ENCODE measurements around the gene ITGAV.

ITGAV gene

GRCh38 chr2:186716004-186716403, 126.1 kb downstream of the ITGAV start:
- no peak overlapping the region for H3K9ac ChIP-seq (ENCODE audit: low read depth, low read length)
- no peaks in the 10 kb centered on the region for H3K9me3 ChIP-seq (ENCODE audit: control insufficient read depth, insufficient read depth, low read length)
- no peaks in the 10 kb centered on the region for H3K36me3 ChIP-seq (ENCODE audit: insufficient read depth, low read length)
- H3K4me1 ChIP-seq (ENCODE audit: insufficient read depth, low read length), result peaks cover 25% of the 10 kb centered on the region

DNA sequence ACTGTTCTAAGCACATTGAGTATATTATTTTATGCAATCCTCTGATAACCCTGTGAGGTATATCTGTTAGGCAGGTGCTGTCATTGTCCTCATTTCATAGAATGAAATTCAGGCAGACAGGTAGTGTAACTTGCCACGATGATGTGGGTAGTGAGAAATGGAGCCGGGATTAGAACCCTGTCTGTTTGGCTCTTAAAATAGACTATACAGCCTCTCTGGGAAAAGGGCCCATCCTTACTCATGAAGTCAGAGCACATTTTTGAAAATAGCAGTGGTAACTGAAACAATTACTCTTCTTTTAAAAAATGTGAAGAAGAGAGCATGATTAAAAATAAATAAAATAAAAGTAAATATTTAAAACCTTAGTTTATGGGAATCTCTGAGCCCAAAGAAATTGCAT, 127.0 kb downstream of the ITGAV start:
- H3K4me1 ChIP-seq (ENCODE audit: insufficient read depth, low read length), result peaks cover 25% of the 10 kb centered on the region
- H3K9ac ChIP-seq (ENCODE audit: low read depth, low read length), result no peak overlapping the region
- H3K36me3 ChIP-seq (ENCODE audit: insufficient read depth, low read length), result no peaks in the 10 kb centered on the region
- H3K9me3 ChIP-seq (ENCODE audit: control insufficient read depth, insufficient read depth, low read length), result no peaks in the 10 kb centered on the region

DNA sequence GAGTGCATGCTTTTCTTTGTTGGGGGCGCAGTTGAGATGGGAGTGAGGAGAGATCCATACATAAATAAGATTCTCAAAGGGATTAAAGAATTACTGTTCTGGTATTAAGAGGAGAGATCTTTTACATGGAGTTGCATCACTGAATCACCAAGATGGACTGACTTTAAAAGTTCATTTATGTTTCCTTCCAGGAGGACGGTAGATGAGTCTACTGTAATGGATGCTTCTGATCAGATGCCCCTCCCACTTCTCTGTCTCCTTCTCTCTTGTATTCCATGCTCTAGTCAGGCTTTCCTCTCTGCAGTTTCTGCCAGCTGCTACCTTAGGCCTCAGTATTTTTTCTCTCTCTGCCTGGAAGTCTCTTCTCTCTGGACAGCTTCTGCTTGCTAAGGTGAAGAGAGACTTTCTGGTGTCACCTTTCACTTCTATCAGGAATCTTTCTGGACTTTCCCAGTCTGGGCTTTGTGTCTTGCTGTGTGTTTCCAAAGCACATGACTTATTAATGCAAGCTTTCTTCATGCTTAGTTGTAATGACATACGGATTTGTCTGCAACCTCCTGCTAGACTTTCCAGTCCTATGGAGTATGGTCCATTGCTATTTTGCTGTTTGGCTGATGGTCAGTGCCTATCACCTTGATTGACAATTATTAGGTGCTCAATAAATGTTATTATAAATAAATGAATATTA, 127.6 kb downstream of the ITGAV start:
- H3K9ac ChIP-seq (ENCODE audit: low read depth, low read length), result no peak overlapping the region
- peaks cover 25% of the 10 kb centered on the region for H3K4me1 ChIP-seq (ENCODE audit: insufficient read depth, low read length)
- no peaks in the 10 kb centered on the region for H3K9me3 ChIP-seq (ENCODE audit: control insufficient read depth, insufficient read depth, low read length)
- no peaks in the 10 kb centered on the region for H3K36me3 ChIP-seq (ENCODE audit: insufficient read depth, low read length)

DNA sequence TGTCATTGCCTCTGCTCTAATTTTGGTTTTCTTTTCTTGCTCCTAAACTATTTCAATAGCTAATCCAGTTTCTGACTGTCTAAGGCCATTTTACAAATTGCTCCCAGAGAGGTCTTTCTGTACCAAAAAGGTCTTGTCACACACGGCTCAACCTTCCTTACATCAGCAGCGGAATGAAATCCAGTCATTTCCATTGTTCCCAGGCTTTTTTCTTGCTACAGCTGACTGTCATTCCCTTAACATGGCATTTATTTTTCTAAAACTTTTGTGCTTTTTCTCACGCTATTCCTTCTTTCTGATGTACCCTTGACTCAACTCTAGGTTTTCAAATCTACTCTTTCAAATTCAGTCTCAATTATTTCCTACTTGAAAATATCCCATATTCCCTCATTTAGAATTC, 128.3 kb downstream of the ITGAV start:
- H3K4me1 ChIP-seq (ENCODE audit: insufficient read depth, low read length), result peaks cover 25% of the 10 kb centered on the region
- H3K9me3 ChIP-seq (ENCODE audit: control insufficient read depth, insufficient read depth, low read length), result no peaks in the 10 kb centered on the region
- no peaks in the 10 kb centered on the region for H3K36me3 ChIP-seq (ENCODE audit: insufficient read depth, low read length)
- H3K9ac ChIP-seq (ENCODE audit: low read depth, low read length), result no peak overlapping the region

DNA sequence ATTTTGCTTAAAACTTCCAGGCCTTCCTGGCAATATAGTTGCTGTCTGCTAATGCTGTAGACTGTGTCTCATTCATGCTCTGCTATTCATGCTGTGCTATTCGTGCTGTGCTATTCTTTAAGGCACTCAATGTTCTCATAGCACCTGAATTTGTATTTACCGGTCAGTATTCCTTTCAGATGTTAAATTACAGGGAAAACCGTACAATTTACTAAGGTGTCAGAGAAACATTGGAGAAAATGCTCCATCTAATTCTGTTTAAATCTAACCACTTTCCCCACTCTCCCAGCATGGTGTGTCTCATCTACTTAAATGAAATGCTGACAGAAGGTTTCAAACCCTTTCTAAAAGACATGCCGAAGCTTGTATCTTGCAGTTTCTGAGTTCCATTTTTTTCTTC, 129.0 kb downstream of the ITGAV start:
- Histone ChIP-seq H3K4me1 (ENCODE audit: insufficient read depth, low read length) (peaks cover 25% of the 10 kb centered on the region), H3K9ac (ENCODE audit: low read depth, low read length) (no peak overlapping the region), H3K36me3 (ENCODE audit: insufficient read depth, low read length) (no peaks in the 10 kb centered on the region), H3K9me3 (ENCODE audit: control insufficient read depth, insufficient read depth, low read length) (no peaks in the 10 kb centered on the region)

GRCh38 chr2:186721956-186722355, 132.1 kb downstream of the ITGAV start:
- Histone ChIP-seq H3K9me3 (ENCODE audit: control insufficient read depth, insufficient read depth, low read length) (no peaks in the 10 kb centered on the region), H3K36me3 (ENCODE audit: insufficient read depth, low read length) (no peaks in the 10 kb centered on the region), H3K9ac (ENCODE audit: low read depth, low read length) (no peak overlapping the region), H3K4me1 (ENCODE audit: insufficient read depth, low read length) (peaks cover 28% of the 10 kb centered on the region)

DNA sequence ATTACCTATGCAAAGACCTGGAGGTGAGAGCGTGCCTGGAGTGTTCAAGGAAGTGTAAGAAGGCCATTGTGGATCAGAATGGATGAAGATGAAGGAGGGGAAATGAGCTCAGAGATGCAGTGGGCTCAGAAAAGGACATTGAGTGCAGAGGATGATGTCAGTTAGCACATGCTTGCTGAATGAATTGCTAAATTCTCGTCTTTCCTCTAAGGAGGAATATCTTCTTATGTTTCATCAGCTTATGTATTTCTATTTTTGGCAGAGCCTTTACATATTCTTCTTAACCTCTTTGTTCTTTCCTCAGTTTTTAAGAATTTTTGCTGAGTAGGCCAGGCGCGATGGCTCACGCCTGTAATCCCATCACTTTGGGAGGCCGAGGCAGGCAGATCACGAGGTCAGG, 134.9 kb downstream of the ITGAV start:
- H3K9me3 ChIP-seq (ENCODE audit: control insufficient read depth, insufficient read depth, low read length), result no peaks in the 10 kb centered on the region
- no peak overlapping the region for H3K9ac ChIP-seq (ENCODE audit: low read depth, low read length)

GRCh38 chr2:186725783-186726182, 135.9 kb downstream of the ITGAV start:
- Histone ChIP-seq H3K9me3 (ENCODE audit: control insufficient read depth, insufficient read depth, low read length) (no peaks in the 10 kb centered on the region; the same call in 1 of the 2 replicates), H3K36me3 (ENCODE audit: insufficient read depth, low read length) (no peaks in the 10 kb centered on the region), H3K4me1 (ENCODE audit: insufficient read depth, low read length) (peaks cover 8% of the 10 kb centered on the region; the same call in 1 of the 2 replicates), H3K9ac (ENCODE audit: low read depth, low read length) (no peak overlapping the region)

More for the DNA sequence above, 134.9 kb downstream of the ITGAV start:
- Histone ChIP-seq H3K4me1 (ENCODE audit: insufficient read depth, low read length) (peaks cover 8% of the 10 kb centered on the region; the same call in 1 of the 2 replicates), H3K36me3 (ENCODE audit: insufficient read depth, low read length) (no peaks in the 10 kb centered on the region)

DNA sequence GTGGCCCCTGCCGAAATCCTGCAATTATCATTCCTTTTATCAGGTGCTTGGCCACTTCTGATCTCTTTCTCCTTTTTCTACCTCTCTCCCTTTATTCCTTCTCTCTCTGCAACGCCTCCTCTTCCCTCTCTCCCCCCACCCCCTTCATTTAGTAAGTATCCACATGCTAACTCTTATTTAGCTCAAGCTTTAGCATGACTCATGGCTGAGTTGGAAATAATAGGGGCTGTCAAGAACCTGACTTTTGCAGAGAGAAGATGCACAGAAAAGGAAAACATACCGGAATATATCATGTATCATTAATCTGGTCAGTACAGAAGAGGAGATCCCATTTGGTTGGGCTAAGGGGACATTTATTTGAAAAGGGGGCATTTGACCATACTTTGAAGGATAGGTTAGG, 137.1 kb downstream of the ITGAV start:
- Histone ChIP-seq H3K36me3 (ENCODE audit: insufficient read depth, low read length) (no peaks in the 10 kb centered on the region), H3K9me3 (ENCODE audit: control insufficient read depth, insufficient read depth, low read length) (peaks cover 10% of the 10 kb centered on the region)

GRCh38 chr2:186728631-186729030, 138.8 kb downstream of the ITGAV start:
- H3K9me3 ChIP-seq (ENCODE audit: control insufficient read depth, insufficient read depth, low read length), result peaks cover 15% of the 10 kb centered on the region
- no peak overlapping the region for H3K9ac ChIP-seq (ENCODE audit: low read depth, low read length)
- H3K36me3 ChIP-seq (ENCODE audit: insufficient read depth, low read length), result no peaks in the 10 kb centered on the region
- H3K4me1 ChIP-seq (ENCODE audit: insufficient read depth, low read length), result peaks cover 8% of the 10 kb centered on the region; the same call in 1 of the 2 replicates

More for the DNA sequence above, 137.1 kb downstream of the ITGAV start:
- peaks cover 8% of the 10 kb centered on the region; the same call in 1 of the 2 replicates for H3K4me1 ChIP-seq (ENCODE audit: insufficient read depth, low read length)
- no peak overlapping the region for H3K9ac ChIP-seq (ENCODE audit: low read depth, low read length)
